ENCODE measurements around the gene WFDC2.

DNA sequence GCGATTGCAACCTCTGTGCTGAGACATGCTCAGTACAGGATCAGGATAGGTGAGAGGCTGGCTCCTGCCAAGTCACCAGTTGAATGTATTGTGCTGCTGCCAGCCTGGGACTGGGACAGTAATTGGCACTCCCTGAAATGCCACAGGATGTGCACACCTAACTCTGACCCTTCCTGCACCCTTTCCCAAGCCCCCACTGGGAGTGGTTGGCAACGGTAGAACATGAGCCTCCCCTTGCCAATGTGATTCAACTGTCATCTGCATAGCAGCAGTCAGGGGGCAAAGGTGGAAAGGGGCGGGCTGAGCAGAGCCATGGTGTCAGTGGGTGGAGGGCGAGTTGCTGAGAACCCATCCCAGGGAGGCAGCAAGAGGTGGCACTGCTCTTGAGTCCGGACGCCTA lies 30.5 kb downstream of the WFDC2 start:
- no peak for TF ChIP-seq CTCF (IDR thresholded peaks at IDR 0.05; ENCODE audit: extremely low read depth in 1 of 2, insufficient read depth in 1 of 2, low read depth in 1 of 2, low read length in 2 of 2)
- no peak for TF ChIP-seq POLR2A (IDR thresholded peaks at IDR 0.05; ENCODE audit: low read depth, low read length)

Measured in endothelial cell of umbilical vein (primary cell).